Measurements from ENCODE around the gene LRRC41. TPM values are rescaled to one million over a fixed set of nuclear protein-coding genes. Genes with fewer than 3 reads are reported as not detected.

The LRRC41 gene
- total RNA-seq, 4 donors from 2014 or later = 43.4 to 64.3 (median 60.5) TPM

DNA sequence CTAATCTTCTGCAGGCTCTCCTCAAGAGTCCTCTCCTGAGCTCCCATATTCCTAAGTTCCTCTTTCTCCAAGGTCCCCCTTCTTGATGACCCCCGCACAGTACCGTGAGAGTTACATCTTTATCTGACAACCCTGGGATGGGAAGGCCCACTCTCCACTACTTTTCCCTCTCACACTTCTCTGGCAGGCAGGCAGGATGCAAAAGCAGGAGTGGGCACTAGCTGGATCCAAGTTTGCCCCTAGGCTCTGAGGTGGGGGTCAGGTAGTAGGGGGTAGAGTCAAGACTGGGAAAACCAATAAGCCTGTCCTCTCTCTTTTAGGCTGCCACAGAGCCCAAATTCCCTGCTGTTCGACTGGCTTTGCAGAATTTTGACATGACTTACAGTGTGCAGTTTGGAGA, 41.1 kb upstream of the LRRC41 start:
- no peak for TF ChIP-seq POLR2A (IDR thresholded peaks at IDR 0.05)
- no peak for TF ChIP-seq POLR2AphosphoS5 (IDR thresholded peaks at IDR 0.05)
- TF ChIP-seq, protein P1, sequence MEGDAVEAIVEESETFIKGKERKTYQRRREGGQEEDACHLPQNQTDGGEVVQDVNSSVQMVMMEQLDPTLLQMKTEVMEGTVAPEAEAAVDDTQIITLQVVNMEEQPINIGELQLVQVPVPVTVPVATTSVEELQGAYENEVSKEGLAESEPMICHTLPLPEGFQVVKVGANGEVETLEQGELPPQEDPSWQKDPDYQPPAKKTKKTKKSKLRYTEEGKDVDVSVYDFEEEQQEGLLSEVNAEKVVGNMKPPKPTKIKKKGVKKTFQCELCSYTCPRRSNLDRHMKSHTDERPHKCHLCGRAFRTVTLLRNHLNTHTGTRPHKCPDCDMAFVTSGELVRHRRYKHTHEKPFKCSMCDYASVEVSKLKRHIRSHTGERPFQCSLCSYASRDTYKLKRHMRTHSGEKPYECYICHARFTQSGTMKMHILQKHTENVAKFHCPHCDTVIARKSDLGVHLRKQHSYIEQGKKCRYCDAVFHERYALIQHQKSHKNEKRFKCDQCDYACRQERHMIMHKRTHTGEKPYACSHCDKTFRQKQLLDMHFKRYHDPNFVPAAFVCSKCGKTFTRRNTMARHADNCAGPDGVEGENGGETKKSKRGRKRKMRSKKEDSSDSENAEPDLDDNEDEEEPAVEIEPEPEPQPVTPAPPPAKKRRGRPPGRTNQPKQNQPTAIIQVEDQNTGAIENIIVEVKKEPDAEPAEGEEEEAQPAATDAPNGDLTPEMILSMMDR (IDR thresholded peaks at IDR 0.05) = no peak
- TF ChIP-seq EP300 (IDR thresholded peaks at IDR 0.05; ENCODE audit: low read depth) = no peak
- no peak overlapping the region for H3K4me3 ChIP-seq
- intact Hi-C loops (cut with DNase I; ENCODE audit: low total_unique reads) = no loop called here
- WGBS, 2 donors (ENCODE audit: low coverage in 1 of 2) = 83 to 92% methylated on average over 2 to 3 of the region's 3 CpGs
- no peak overlapping the region for H3K27ac ChIP-seq
- no peaks in the 10 kb centered on the region for H3K9me3 ChIP-seq
- in situ Hi-C loops (cut with MboI; ENCODE audit: low pct_ligation_motif_present in 1 of 4, low pct_unique_long_range_greater_than_20kb in 1 of 4, low sequenced_read_pairs in 3 of 4) = no loop called here
- no peaks in the 10 kb centered on the region for H3K27me3 ChIP-seq
- DNase-seq = no peak
- peaks cover 5 to 19% (median 11%) of the 10 kb centered on the region in 4 donors for H3K4me1 ChIP-seq
- peaks cover 0 to 16% (median 8%) of the 10 kb centered on the region in 4 donors for H3K36me3 ChIP-seq

DNA sequence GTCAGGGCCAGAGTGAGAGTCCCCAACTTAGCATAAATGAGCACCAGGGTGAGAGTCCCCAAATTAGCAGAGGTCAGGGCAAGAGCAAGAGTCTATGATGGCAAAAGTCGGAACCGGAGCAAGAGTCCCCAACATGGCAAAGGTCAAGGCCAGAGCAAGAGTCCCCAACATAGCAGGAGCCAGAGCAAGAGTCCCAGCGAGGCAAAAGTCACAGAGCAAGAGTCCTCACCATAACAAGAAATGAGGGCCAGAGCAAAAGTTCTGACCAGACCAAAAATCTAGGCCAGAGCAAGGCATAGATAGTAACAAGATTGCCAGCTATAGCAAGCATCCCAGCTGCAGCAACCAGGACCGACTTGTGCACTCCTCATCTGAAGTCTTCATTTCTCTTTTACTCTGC, 40.3 kb upstream of the LRRC41 start:
- in situ Hi-C loops (cut with MboI; ENCODE audit: low pct_ligation_motif_present in 1 of 4, low pct_unique_long_range_greater_than_20kb in 1 of 4, low sequenced_read_pairs in 3 of 4) = no loop called here
- H3K27me3 ChIP-seq = no peaks in the 10 kb centered on the region
- peaks cover 0 to 13% (median 6%) of the 10 kb centered on the region in 4 donors for H3K36me3 ChIP-seq
- no peaks in the 10 kb centered on the region for H3K9me3 ChIP-seq
- peaks cover 5 to 24% (median 13%) of the 10 kb centered on the region in 4 donors for H3K4me1 ChIP-seq
- no peak overlapping the region for H3K27ac ChIP-seq
- intact Hi-C loops (cut with DNase I; ENCODE audit: low total_unique reads) = no loop called here
- 77 to 87% methylated on average over 3 to 4 of the region's 4 CpGs for WGBS, 2 donors (ENCODE audit: low coverage in 1 of 2)
- no peak for DNase-seq
- no peak overlapping the region for H3K4me3 ChIP-seq
- TF ChIP-seq POLR2AphosphoS5 (IDR thresholded peaks at IDR 0.05) = no peak
- no peak for TF ChIP-seq POLR2A (IDR thresholded peaks at IDR 0.05)
- no peak for TF ChIP-seq EP300 (IDR thresholded peaks at IDR 0.05; ENCODE audit: low read depth)
- TF ChIP-seq, protein P1 (IDR thresholded peaks at IDR 0.05) = no peak

DNA sequence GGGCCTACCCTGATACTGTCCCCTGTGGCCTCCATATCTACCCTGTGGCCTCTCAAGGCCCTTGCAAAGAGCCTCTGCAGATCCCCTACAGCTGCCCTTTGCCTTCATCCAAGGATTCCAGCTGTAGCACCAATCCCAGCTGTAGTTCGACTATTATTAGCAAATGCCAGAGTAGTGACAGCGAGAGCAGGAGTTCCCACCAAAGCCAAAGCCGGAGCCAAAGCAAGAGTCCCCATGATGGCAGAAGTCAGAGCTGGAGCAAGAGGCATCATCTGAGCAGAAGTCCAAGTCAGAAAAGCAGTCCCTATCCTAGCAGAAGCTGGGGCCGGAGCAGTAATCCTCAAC, 39.9 kb upstream of the LRRC41 start:
- WGBS, 2 donors (ENCODE audit: low coverage in 1 of 2) = 90 to 92% methylated on average over 3 to 4 of the region's 4 CpGs
- TF ChIP-seq, protein P1 (IDR thresholded peaks at IDR 0.05) = no peak
- TF ChIP-seq POLR2A (IDR thresholded peaks at IDR 0.05) (no peak), POLR2AphosphoS5 (IDR thresholded peaks at IDR 0.05) (no peak), EP300 (IDR thresholded peaks at IDR 0.05; ENCODE audit: low read depth) (no peak)
- in situ Hi-C loops (cut with MboI; ENCODE audit: low pct_ligation_motif_present in 1 of 4, low pct_unique_long_range_greater_than_20kb in 1 of 4, low sequenced_read_pairs in 3 of 4) (no loop called here), intact Hi-C loops (cut with DNase I; ENCODE audit: low total_unique reads) (no loop called here)
- H3K4me1 ChIP-seq = peaks cover 5 to 24% (median 13%) of the 10 kb centered on the region in 4 donors
- H3K36me3 ChIP-seq = peaks cover 0 to 13% (median 6%) of the 10 kb centered on the region in 4 donors
- no peak overlapping the region for H3K27ac ChIP-seq
- H3K4me3 ChIP-seq = no peak overlapping the region
- H3K9me3 ChIP-seq = no peaks in the 10 kb centered on the region
- no peak for DNase-seq
- H3K27me3 ChIP-seq = no peaks in the 10 kb centered on the region

DNA sequence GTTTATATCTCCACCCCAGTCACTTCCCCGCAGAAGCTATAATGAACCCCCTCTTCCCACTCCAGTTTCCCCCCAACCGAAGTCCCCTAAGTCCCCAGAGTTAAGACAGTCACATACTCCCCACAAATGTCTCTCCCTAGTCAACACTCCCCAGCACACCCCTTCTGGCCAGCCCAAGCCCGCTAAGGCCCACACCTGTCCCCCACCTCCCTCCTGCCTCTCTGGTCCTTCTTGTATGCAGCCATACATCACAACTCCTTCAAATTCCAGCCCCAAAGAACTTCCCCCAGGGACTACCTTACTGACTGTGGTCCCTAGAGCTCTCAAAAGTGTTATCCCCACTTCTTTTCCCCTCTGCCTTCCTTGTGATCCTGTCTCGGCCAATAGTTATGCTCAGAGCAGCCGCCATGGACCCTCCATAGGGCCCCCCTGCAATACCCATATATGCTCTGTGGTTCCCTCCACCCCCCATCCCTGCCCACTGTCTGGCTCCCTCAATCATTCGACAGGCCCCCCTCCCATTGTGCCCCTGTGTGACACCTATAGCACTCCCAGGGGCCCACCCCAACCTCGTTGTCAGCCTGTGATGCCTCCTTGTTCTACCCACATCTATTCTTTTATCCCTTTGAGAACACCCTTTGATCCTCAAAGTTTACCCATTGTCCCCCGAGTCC, 39.4 kb upstream of the LRRC41 start:
- DNase-seq = no peak
- 90 to 98% methylated on average over 5 to 8 of the region's 8 CpGs for WGBS, 2 donors (ENCODE audit: low coverage in 1 of 2)
- intact Hi-C loops (cut with DNase I; ENCODE audit: low total_unique reads) (no loop called here), in situ Hi-C loops (cut with MboI; ENCODE audit: low pct_ligation_motif_present in 1 of 4, low pct_unique_long_range_greater_than_20kb in 1 of 4, low sequenced_read_pairs in 3 of 4) (no loop called here)
- no peak for TF ChIP-seq POLR2AphosphoS5 (IDR thresholded peaks at IDR 0.05)
- TF ChIP-seq POLR2A (IDR thresholded peaks at IDR 0.05) = no peak
- no peak for TF ChIP-seq EP300 (IDR thresholded peaks at IDR 0.05; ENCODE audit: low read depth)
- TF ChIP-seq, protein P1 (IDR thresholded peaks at IDR 0.05) = no peak
- Histone ChIP-seq H3K27me3 (no peaks in the 10 kb centered on the region), H3K36me3 (peaks cover 0 to 13% (median 6%) of the 10 kb centered on the region in 4 donors), H3K4me3 (no peak overlapping the region), H3K9me3 (no peaks in the 10 kb centered on the region), H3K4me1 (peaks cover 5 to 23% (median 13%) of the 10 kb centered on the region in 4 donors), H3K27ac (peak overlapping the region in 2 of 4 donors; percentile 98 to 99)

Data from transverse colon (tissue), 4 donors.